GM23248 (cell line): ENCODE measurements around the gene LCP2. TPM values are rescaled to one million over a fixed set of nuclear protein-coding genes. Genes with fewer than 3 reads are reported as not detected.
"Not testable (repeated sequence)": the region's sequence is repeated elsewhere in the genome, so short reads cannot be mapped to it uniquely, and the experiment has no call there.

ENCODE experiments used
- DNase-seq: peaks from one replicate; pipeline ENCODE4 v3.0.0-alpha.2; 2015
- H2AFZ ChIP-seq: fragments of 200-600 bp; sonication (generic); 2 replicates; pipeline ENCODE4 v1.6.1; 2016; ENCODE audit warnings: antibody characterized with exemption
- H3F3A ChIP-seq: fragments of 200-600 bp; sonication (generic); 2 replicates; pipeline ENCODE4 v1.6.1; 2016; ENCODE audit warnings: mild to moderate bottlenecking, antibody characterized with exemption, mixed run types; ENCODE audit not compliant: insufficient read depth
- H3K27ac ChIP-seq: fragments of 200-600 bp; sonication (generic); 2 replicates; pipeline ENCODE4 v1.5.1; 2016; ENCODE audit warnings: mild to moderate bottlenecking
- H3K27me3 ChIP-seq: fragments of 200-600 bp; sonication (generic); replicated peaks from 2 replicates; pipeline ENCODE4 v1.6.1; 2016; ENCODE audit warnings: mild to moderate bottlenecking; ENCODE audit not compliant: insufficient read depth
- H3K36me3 ChIP-seq: fragments of 200-600 bp; sonication (generic); 2 replicates; pipeline ENCODE4 v1.6.1; 2016; ENCODE audit warnings: low read depth, mild to moderate bottlenecking
- H3K4me1 ChIP-seq: fragments of 200-600 bp; sonication (generic); 2 replicates; pipeline ENCODE4 v1.6.1; 2016; ENCODE audit warnings: mild to moderate bottlenecking; ENCODE audit not compliant: insufficient read depth
- H3K4me2 ChIP-seq: fragments of 200-600 bp; sonication (generic); one replicate; pipeline ENCODE4 v1.6.1; 2016; ENCODE audit warnings: mild to moderate bottlenecking; ENCODE audit not compliant: unreplicated experiment
- H3K4me3 ChIP-seq: fragments of 200-600 bp; sonication (generic); 2 replicates; pipeline ENCODE4 v1.5.1; 2016; ENCODE audit warnings: mild to moderate bottlenecking
- H3K79me2 ChIP-seq: fragments of 200-600 bp; sonication (generic); 2 replicates; pipeline ENCODE4 v1.6.1; 2016; ENCODE audit warnings: mild to moderate bottlenecking; ENCODE audit not compliant: insufficient read depth
- H3K9ac ChIP-seq: fragments of 200-600 bp; sonication (generic); 2 replicates; pipeline ENCODE4 v1.6.1; 2016; ENCODE audit warnings: mild to moderate bottlenecking
- H3K9me2 ChIP-seq: fragments of 200-600 bp; sonication (generic); 2 replicates; pipeline ENCODE4 v1.6.1; 2016; ENCODE audit warnings: mixed run types, mild to moderate bottlenecking, moderate library complexity; ENCODE audit not compliant: insufficient read depth
- H3K9me3 ChIP-seq: fragments of 200-600 bp; sonication (generic); one replicate; pipeline ENCODE4 v1.6.1; 2017; ENCODE audit warnings: low read depth
- H4K20me1 ChIP-seq: fragments of 200-600 bp; sonication (generic); 2 replicates; pipeline ENCODE4 v1.6.0; 2016; ENCODE audit not compliant: insufficient read depth
- EZH2 ChIP-seq: fragments of 200-600 bp; sonication (generic); IDR thresholded peaks from 2 replicates; pipeline ENCODE4 v1.6.1; 2018; ENCODE audit warnings: antibody characterized with exemption, mild to moderate bottlenecking; ENCODE audit not compliant: insufficient read depth, poor library complexity, severe bottlenecking
- EZH2phosphoT487 ChIP-seq: fragments of 200-600 bp; sonication (generic); IDR thresholded peaks from 2 replicates; pipeline ENCODE4 v1.6.1; 2018; ENCODE audit warnings: antibody characterized with exemption, moderate library complexity, mild to moderate bottlenecking, low read depth; ENCODE audit not compliant: insufficient read depth
- WGBS, 2 experiments: methylation state at CpG; one replicate each; pipeline ENCODE4 v1.1.6; 2015 to 2017; ENCODE audit warnings: low lambda C conversion rate in 2 of 2, low coverage in 1 of 2; ENCODE audit errors: missing lambda C conversion rate in 2 of 2; 5-methylcytosine and 5-hydroxymethylcytosine counted together
- in situ Hi-C: fragments of 300-500 bp; cut with MboI; formaldehyde crosslinking; loops from 2 replicates; pipeline ENCODE4 v1.15.0; 2020
- polyA plus RNA-seq: library from polyadenylated mRNA; unstranded; fragments of >200 nt; fragmentation: Nextera tagmentation; extraction: Ambion mirVana; gene quantifications from 2 replicates; pipeline ENCODE4 v1.2.1, GENCODE V29; 2016
- total RNA-seq: library from RNA; depleted of rRNA; stranded (reverse); fragments of >200 nt; shearing (Covaris generic); gene quantifications from 2 replicates; pipeline ENCODE4 v1.2.3, GENCODE V29; 2014

LCP2 gene
- total and polyA plus RNA-seq, 2 experiments from 2014 or later = not detected

- Histone ChIP-seq H3K4me2 (no peak overlapping the region), H4K20me1 (no peaks in the 10 kb centered on the region), H3K27me3 (peaks cover 92% of the 10 kb centered on the region), H3K9ac (no peak overlapping the region), H2AFZ (no peak overlapping the region), H3K36me3 (no peaks in the 10 kb centered on the region), H3K4me3 (no peak overlapping the region), H3K4me1 (no peaks in the 10 kb centered on the region), H3K27ac (no peak overlapping the region), H3K79me2 (no peaks in the 10 kb centered on the region), H3K9me2 (no peaks in the 10 kb centered on the region), H3K9me3 (no peaks in the 10 kb centered on the region), H3F3A (no peaks in the 10 kb centered on the region)
- no peak for DNase-seq
- no peak for TF ChIP-seq EZH2
- TF ChIP-seq EZH2phosphoT487 = no peak
- in situ Hi-C loops = no loop called here
- WGBS, 2 experiments = 38 to 64% methylated on average over 2 of the region's 2 CpGs
Measured at GRCh38 chr5:170251462-170251861, 46.1 kb downstream of the LCP2 start.

GRCh38 chr5:170250810-170251317, 46.7 kb downstream of the LCP2 start:
- in situ Hi-C loops = no loop called here
- Histone ChIP-seq H4K20me1 (no peaks in the 10 kb centered on the region), H3K9me3 (no peaks in the 10 kb centered on the region), H3K9ac (no peak overlapping the region), H2AFZ (no peak overlapping the region), H3K27ac (no peak overlapping the region), H3K27me3 (peaks cover 92% of the 10 kb centered on the region), H3K79me2 (no peaks in the 10 kb centered on the region), H3K36me3 (no peaks in the 10 kb centered on the region), H3F3A (no peaks in the 10 kb centered on the region), H3K9me2 (no peaks in the 10 kb centered on the region), H3K4me1 (no peaks in the 10 kb centered on the region), H3K4me2 (no peak overlapping the region), H3K4me3 (no peak overlapping the region)
- DNase-seq = no peak
- TF ChIP-seq EZH2 (no peak), EZH2phosphoT487 (no peak)
- 1 to 2% methylated on average over 3 of the region's 3 CpGs for WGBS, 2 experiments

GRCh38 chr5:170249355-170249754, 48.2 kb downstream of the LCP2 start:
- Histone ChIP-seq H3K4me1 (no peaks in the 10 kb centered on the region), H3K79me2 (no peaks in the 10 kb centered on the region), H2AFZ (no peak overlapping the region), H3K9me2 (no peaks in the 10 kb centered on the region), H3K4me2 (no peak overlapping the region), H4K20me1 (no peaks in the 10 kb centered on the region), H3K27me3 (peaks cover 82% of the 10 kb centered on the region), H3F3A (no peaks in the 10 kb centered on the region), H3K9ac (no peak overlapping the region), H3K9me3 (no peaks in the 10 kb centered on the region), H3K27ac (no peak overlapping the region), H3K36me3 (no peaks in the 10 kb centered on the region), H3K4me3 (no peak overlapping the region)
- WGBS, 2 experiments = 45 to 56% methylated on average over 4 of the region's 4 CpGs
- DNase-seq = no peak
- no peak for TF ChIP-seq EZH2phosphoT487
- no peak for TF ChIP-seq EZH2
- in situ Hi-C loops = no loop called here

- H3K9me2 ChIP-seq, H3K4me3 ChIP-seq, H3K4me2 ChIP-seq, H3K9ac ChIP-seq, H2AFZ ChIP-seq, H3K27ac ChIP-seq, H3K79me2 ChIP-seq, H3K4me1 ChIP-seq, H4K20me1 ChIP-seq, in situ Hi-C loops, H3K36me3 ChIP-seq, H3K9me3 ChIP-seq, H3F3A ChIP-seq, DNase-seq: not testable (repeated sequence)
- 76 to 83% methylated on average over 4 of the region's 4 CpGs for WGBS, 2 experiments
- H3K27me3 ChIP-seq = peaks cover 77% of the 10 kb centered on the region
Measured at GRCh38 chr5:170248931-170249227, 48.7 kb downstream of the LCP2 start.
